Left hindlimb (tissue), 1 donor: ENCODE results near the gene RAB40AL.
"Not testable (repeated sequence)": the region's sequence is repeated elsewhere in the genome, so short reads cannot be mapped to it uniquely, and the experiment has no call there.

ENCODE experiments used
- DNase-seq: peaks from one replicate; pipeline ENCODE4 v3.0.0-alpha.2; 2018

The RAB40AL gene, protein sequence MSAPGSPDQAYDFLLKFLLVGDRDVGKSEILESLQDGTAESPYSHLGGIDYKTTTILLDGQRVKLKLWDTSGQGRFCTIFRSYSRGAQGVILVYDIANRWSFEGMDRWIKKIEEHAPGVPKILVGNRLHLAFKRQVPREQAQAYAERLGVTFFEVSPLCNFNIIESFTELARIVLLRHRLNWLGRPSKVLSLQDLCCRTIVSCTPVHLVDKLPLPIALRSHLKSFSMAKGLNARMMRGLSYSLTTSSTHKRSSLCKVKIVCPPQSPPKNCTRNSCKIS

DNA sequence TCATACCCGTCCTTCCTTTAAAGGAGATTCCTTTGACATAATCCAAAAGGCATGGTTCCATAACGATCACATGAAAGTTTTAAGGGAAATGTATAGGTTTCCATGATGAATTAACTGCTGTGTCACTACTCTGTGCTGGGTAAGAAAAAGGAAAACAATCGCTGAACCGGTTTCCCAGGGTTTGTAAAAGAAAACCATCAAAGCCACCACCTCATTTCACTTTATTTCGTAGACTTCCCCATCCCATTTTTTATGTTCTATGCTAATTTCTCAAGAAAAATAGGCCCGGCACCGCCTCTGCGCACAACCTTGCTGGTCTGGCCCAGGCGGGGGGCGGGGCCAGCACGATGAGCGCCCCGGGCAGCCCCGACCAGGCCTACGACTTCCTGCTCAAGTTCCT lies at the start of gene RAB40AL:
TSS of gene RAB40AL (plus strand) at position 301 of the 400 bp plus-strand sequence. CDS start at position 348, 47 bp downstream.
- not testable (repeated sequence) for DNase-seq

DNA sequence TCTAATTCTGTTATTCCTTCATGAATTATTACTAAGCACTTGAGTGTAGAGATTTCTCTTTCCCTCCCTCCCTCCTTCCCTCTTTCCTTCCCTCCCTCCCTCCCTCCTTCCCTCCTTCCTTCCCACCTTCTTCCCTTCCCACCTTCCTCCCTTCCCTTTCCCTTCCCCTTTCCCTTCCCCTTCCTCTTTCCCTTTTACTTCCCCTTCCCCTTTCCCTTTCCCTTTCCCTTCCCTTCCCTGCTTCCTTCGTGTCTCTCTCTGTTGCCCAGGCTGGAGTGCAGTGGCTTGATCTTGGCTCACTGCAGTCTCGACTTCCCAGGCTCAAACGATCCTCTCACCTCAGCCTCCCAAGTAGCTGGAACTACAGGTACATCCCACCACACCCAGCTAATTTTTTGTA lies 49.4 kb upstream of the RAB40AL start:
- no peak for DNase-seq

DNA sequence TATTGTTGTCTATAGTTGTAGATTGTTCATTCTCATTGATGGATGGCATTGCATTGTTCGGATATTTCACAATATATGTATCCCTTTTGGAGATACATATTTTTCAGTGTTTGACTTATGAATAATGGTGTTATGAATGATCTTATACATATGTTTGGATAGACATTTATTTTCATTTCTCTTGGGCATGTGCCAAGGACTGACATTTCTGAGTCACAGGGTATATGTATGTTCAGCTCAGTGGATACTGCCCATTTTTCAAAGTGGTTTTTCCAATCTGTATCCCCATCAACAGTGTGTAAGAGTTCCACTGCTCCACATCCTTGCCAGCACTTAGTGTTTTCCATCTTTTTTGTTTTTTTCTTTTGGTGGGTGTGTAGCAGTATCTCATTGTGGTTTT lies 45.0 kb upstream of the RAB40AL start:
- no peak for DNase-seq

DNA sequence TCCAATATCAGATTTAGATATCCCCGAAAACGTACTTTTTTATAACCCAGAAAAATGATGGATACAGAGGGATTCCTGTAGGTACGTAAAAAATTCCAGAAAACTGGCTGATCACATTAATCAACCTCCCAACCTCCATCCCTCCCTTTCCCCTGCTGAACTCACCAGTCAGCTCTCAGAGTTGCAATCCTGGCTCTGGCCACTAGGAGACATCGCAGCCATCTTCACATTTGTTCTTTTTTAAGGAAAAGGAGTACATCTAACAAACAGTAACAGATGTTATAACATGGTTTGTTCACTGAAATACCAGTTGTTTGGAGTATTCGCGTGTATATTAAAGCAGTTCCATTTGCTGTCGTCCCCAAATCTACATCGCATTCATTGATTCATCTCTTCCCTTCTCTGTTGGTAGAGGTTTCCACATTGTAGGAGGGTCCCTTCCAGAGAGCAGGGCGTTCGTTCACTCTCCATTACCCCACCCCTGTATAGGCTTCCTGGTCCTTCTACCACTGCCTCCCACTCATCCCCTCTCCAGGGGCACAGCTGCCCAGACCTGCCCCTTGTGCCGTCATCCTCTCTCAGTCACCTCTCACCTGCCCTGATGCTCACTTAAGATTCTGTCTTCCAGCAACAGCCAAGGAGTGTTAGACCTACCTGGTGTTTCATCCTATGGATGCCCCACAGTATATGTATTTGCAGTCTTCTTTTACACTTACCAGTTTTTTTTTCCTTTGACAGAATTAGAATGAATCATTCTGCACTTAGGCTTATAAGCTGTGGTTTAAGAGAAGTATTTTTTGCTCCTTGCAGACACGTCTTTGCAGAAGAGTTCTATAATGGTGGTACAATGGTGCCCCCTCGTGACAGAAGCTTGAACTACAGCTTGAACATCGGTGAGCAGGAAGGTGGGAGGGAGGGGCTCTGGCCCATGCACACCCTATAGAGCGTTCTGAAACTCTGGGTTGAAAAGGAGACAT lies 36.8 kb upstream of the RAB40AL start:
- peak; percentile 37 for DNase-seq

DNA sequence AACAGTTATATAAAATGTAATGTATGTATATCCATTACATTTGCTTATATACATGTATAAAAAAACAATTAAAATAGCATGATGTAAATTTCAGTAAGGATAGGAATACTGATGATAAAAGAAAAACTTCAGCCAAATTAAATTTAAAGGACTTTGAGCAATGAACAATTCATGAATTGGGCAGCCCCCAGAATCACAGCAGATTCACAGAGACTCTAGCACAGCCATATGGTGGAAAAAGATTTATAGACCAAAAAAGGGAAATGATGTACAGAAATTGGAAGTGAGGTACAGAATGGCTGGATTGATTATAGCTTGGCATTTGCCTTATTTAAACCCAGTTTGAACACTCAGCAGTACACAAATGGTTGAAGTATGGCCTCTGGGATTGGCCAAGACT lies 34.7 kb upstream of the RAB40AL start:
- no peak for DNase-seq

DNA sequence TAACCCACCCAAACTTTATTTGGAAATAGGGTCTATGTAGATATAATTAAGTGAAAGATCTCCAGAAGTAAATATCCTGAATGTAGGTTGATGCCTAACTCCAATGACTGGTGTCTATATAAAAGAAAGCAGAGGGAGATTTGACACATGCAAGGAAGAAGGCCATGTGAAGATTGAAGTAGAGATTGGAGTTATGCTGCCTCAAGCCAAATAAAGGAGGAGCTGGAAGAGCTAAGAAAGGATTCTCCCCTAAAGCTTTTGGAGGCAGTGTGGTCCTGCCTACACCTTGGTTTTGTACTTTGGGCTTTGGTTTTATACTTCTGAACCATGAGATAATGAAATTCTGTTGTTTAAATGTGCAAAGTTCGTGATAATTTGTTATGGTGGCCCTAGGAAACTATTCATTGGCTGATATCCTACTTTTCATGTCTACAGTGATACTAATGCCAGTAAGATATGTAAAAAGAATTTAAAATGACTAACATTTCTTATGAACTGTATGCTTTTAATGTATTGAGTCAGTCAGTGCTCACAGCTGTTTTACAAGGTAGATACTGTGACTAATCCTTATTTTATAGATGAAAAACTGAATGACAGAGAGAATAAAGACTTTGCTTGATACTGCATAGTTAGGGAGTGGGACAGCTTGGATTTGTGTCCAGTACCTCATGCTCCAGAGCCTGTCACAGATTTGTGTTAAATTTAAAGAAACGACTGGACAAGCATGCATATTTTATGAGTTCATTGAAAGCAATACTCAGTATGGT lies 5.9 kb upstream of the RAB40AL start:
- no peak for DNase-seq

DNA sequence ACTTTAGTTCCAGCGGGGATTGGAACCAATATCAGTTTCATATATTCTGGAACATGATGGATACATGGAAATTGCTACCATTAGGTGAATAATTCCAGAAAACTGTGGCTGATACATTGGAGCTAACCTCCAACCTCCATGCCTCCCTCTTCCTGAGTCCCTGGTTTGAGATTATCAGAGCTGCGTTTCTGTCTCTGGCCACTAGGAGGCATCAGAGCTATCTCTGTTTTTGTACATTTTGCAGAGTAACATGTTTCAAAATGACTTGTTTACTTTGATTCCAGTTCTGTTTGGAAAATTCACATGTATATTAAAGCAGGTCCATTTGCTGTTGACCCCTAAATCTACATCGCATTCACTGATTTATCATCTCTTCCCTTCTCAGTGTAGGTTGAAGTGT lies 2.4 kb upstream of the RAB40AL start:
- no peak for DNase-seq

DNA sequence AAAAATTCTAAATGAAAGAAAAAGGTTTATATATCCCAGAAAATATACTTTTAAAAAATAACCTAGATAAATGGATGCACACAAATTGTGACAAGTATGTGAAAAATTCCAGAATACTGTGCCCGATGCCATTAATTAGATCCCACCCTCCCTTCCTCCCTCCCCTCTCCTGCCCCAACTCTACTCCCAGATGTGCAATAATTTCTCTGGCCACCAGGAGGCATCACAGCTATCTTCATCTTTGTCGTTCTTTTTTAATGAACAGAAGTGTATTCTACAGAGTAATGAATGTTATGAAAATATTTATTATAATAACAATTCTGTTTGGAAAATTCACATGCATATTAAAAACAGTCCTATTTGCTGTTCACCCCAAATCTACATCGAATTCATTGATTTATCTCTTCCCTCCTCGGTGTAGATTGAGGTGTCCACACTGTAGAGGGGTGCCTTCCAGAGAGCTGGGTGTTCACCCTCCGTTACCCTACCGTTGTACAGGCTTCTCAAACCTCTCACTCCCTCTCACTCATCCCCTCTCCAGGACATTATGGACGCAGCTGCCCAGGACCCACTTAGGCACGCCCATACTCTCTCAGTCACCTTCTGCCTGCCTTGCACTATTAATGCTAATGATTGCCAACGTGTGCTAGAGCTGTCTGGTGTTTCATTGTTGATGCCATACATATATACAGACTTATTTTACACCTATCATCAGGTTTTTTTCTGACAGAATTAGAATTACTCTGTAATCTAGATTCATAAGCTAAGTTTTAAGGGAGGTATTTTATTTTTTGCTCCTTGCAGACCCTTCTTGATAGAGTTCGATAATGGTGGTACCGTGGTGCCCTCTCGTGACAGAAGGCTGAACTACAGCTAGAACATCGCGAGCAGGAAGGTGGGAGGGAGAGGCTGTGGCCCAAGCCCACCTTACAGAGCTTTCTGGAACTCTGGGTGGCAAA lies 14.1 kb downstream of the RAB40AL start:
- DNase-seq, result no peak

DNA sequence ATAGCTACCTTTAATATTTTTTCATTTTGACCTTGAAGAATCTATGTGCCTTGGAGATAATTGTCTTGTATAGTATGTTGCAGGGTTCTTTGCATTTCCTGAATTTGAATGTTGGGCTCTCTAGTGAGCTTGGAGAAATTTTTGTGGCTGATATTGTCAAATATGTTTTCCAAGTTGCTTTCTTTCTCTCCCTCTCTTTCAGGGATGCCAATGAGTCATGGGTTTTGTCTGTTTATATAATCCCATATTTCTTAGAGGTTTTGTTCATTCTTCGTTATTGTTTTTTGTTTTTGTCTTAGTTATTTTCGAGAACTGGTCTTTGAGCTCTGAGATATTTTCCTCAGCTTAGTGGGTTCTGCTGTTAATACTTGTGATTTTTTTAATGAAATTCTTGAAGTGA lies 20.7 kb downstream of the RAB40AL start:
- no peak for DNase-seq

DNA sequence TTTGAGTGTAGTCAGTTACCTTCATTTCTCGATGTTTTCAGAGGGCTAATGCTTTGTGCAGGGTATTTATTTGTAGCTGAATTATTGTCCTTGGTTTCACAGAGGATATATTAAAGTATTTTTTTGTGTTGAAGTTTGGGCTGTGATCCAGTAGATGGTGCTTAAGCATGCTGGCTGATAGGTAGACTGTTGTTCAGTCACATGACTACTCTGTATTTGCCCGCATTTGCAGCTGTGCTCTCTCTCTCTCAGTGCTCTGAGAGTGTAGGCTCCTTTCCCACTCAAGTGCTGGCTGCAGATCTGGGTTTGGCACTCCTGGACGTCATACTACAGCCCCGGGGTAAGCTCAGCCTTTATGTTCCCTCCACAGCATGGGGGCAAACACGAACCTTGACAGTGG lies 21.7 kb downstream of the RAB40AL start:
- DNase-seq, result no peak

DNA sequence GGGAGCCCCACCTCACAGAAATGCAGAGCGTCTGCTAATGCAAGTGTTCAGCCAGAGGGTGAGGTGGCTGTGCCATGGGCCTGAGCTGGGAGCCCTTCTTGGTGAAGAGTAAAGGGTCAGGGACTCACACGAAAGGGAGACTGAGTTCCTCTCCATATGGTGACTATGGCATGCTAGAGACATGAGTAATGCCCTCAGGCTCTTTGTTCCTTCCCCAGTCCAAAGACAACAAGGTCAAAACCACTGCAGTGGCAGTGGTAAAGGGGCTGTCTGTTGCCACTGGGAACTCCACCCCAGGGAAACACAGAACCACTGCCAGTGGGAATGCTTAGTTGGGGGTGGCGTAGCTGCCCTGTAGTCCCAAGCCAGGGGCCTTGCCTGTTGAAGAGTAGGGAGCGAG lies 22.4 kb downstream of the RAB40AL start:
- no peak for DNase-seq

DNA sequence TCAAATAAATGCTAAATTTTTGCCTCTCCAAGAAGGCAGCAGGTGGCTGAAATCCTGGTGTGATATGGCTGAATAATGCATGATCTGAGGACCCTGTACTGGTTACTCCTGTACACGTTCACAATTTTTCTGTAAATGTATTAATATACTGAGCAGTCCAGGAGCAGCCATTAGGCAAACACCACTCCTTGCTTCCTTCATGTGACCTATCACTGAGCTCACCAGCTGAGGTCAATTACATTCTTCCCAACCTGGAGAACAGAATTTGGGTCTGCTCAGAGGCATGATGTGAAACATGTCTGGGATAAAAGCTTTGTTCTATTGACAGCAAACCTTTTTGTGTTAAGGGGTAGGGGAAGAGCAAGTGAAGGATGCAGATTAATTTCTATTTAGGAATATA lies 26.9 kb downstream of the RAB40AL start:
- no peak for DNase-seq

DNA sequence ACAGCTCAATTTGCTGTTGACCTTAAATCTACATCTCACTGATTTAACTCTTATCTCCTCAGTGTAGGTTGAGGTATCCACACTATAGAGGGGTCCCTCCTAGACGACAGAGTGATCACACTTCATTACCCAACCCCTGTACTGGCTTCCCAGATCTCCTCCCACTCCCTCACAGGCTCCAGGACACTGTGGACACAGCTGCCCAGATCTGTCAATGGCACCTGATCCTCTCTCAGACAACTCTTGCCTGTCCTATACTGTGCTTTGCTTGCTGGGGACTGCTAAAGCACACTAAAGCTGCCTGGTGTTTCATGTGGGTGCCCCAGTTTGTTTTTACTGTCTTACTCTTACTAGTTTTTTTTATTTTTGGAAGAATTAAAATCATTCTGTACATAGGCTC lies 27.9 kb downstream of the RAB40AL start:
- no peak for DNase-seq

DNA sequence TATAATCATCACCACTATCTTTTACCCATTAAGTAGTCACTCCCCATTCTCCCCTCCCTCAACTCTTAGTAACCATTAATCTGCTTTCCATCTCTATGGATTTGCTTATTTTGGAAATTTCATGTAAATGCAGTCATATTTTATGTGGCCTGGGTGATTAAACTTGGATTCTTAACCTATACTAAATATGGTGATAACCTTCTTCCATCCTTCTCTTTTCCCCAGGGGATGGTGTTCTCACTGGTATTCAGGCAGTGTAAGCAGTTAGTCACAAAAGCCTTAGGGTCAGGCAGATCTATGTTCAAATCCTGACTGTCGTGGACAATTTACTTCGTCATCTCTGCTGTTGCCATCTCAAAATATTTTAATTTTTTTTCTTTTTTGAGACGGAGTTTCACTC lies 29.6 kb downstream of the RAB40AL start:
- no peak for DNase-seq

DNA sequence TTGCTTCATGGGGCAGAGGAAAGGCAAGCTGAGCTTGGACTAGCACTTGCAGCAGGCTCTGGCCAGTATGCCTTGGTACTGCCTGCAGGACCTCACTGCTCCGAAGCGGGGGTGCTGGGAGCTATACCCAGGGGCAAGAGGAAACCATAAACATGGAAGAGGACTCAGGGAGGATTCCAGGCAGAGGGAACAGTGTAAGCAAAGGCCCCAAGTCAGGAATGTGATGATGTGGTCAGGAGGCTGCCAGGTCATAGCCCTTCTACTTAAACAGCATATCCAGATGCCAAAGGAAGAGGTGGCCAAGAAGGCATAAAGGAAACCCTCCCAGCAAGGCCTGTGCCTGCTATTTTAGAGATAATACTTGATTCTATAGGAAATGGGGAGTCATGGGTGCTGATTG lies 31.1 kb downstream of the RAB40AL start:
- no peak for DNase-seq

DNA sequence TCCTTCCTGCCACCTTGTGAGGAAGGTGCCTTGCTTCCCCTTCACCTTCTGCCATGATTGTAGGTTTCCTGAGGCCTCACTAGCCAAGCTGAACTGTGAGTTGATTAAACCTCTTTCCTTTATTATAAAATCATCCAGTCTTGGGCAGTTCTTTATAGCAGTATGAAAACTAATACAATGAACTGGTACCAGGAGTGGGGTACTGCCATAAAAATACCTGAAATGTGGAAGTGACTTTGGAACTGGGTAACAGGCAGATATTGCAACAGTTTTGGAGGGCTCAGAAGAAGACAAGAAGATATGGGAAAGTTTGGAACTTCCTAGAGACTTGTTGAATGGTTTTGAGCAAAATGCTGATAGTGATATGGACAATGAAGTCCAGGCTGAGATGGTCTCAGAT lies 34.5 kb downstream of the RAB40AL start:
- not testable (repeated sequence) for DNase-seq

DNA sequence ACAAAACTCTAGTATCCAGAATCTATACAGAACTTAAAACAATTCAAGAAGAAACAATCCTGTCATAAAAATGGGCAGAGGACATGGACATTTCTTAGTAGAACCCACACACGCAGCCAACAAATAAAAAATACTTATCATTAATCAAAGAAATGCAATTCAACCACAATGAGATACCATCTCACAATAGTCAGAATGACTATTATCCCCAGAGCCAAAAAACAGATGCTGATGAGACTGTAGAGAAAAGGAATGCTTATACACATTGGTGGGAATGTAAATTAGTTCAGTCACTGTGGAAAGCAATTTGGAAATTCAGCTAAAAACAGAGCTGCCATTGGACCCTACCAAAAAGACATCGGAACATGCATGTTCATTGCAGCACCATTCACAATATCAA lies 37.9 kb downstream of the RAB40AL start:
- no peak for DNase-seq

DNA sequence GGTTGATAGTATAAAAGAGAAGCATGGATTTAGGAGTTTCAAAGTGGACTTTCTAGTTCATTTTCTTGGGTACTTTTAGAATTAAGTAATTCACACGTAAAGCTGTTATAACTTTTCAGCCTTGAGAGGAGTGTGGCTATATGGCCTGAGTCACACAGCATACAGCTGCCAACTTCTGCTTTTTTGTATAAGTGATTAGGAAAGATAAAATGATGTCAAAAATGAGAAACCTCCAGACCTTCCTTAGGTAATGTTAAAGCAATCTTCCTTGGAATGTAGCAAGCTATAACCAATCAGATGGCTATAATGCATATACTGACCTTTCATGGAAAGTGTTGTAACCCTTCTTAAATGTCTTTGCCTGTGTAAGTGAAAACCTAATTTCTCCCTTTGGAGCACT lies 39.2 kb downstream of the RAB40AL start:
- no peak for DNase-seq

DNA sequence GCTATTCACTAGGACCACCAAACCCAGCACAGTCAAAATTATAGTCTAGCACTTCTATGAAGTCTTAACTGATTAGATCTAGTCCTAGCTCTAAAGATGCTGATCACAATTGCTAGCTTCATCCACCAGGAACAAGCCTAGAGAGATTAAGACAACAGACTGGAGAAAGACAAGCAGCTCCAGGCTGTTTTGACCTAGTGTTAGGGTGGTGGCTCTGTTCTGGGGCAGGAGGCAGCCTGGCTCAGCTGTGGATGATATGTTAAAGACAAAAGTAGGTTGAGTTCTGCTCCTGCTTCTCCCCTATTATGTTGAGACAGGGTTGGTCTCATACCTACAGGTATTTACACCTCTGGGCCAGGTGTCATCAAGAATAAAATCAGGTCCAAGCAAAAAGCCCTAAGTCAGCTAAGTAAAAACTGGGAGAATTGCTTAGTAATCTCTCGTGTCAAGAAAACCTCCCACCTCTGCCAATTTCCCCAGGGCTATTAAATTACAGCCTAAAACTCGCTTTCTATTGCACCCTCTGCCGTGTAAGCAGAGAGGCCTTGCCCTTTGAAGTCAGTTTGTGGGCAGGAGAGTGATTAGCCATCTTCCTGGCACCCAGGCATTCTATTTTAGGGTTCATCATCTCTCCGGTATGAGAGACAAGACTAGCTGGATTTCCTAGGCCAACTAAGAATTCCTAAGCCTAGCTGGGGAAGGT lies 39.9 kb downstream of the RAB40AL start:
- no peak for DNase-seq

DNA sequence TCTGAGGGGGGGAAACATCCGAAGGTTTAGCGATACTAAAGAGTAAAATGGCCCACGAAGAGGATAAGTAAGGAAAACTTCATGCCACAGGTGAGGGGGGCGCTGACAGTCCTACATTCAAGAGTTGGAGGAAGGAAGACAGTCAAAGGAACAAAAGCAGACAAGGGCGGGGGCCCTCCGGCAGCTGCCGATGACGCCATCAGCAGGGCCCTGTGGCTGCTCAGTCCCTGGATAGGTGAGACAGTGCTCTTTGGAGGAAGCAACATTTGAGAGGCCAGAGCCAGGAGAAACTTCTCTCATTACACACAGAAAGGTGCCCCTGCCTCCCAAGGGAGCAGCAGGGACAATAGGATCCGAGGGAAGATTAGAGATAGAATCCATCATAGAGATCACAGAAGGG lies 41.5 kb downstream of the RAB40AL start:
- no peak for DNase-seq

DNA sequence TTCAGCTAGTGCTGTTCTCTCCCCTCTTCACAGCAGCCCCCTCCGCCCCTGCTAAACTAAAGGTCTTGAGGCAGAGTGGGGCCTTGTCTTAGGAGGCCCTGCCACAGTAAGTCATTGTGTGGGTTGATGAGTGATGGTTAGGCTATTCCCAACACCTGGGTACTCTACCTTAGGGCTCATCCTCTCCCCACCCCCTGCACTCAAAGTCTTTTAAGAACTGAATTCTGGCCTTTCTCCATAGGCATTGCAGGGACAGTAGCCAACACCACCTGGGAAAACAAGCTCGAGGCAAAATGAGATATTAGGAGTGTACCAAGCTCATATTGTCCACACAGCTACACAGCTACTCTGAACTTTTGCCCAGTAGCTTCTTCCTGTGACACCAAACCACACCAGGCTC lies 42.5 kb downstream of the RAB40AL start:
- no peak for DNase-seq

DNA sequence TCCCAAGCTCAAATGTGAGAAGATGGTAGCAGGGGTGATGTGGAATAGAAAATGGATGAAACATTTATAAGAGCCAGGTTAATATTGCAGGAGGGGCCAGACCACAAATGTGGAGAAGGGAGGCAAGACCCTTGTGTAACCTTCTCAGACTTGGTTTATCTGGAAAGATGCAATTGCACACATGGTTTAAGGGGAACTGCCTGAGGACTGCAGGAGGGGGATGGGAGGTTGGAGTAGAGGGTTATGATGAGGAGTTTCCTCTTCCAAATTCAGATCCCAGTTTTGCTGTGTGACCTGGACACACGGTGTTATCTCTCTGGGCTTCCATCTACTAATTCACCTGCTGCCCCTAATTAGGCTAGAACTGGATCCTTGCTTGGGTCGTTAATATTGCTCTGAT lies 46.1 kb downstream of the RAB40AL start:
- no peak for DNase-seq
